Bone marrow (tissue), 2 donors: Measurements from ENCODE around the gene GRK1.
A peak's percentile ranks its signal among the peaks of the same experiment; 100 is the strongest.
"Not testable (repeated sequence)": the region's sequence is repeated elsewhere in the genome, so short reads cannot be mapped to it uniquely, and the experiment has no call there.

Experiments used
- DNase-seq, 2 donors: peaks; one replicate each; lab custom pipeline; 2025; lab: John Stamatoyannopoulos, UW

The GRK1 gene

GRCh38 chr13:113665597-113666328 lies 1.3 kb upstream of the GRK1 start:
- no peak for DNase-seq

GRCh38 chr13:113666329-113666670 lies 719 bp upstream of the GRK1 start:
- DNase-seq = no peak

- DNase-seq = no peak
Measured at GRCh38 chr13:113667771-113668490, 912 bp downstream of the GRK1 start.

- DNase-seq = no peak
Measured at GRCh38 chr13:113668491-113668971, 1.5 kb downstream of the GRK1 start.

- no peak for DNase-seq
Measured at GRCh38 chr13:113669231-113669754, 2.3 kb downstream of the GRK1 start.

GRCh38 chr13:113669755-113670341 lies 2.8 kb downstream of the GRK1 start:
- no peak for DNase-seq

GRCh38 chr13:113670541-113670940 lies 3.5 kb downstream of the GRK1 start:
- no peak for DNase-seq

GRCh38 chr13:113671066-113672001 lies 4.3 kb downstream of the GRK1 start:
- DNase-seq = no peak

GRCh38 chr13:113672002-113672651 lies 5.1 kb downstream of the GRK1 start:
- no peak for DNase-seq

- DNase-seq = no peak
Measured at GRCh38 chr13:113722921-113723320, 55.9 kb downstream of the GRK1 start.

GRCh38 chr13:113723410-113724015 lies 56.5 kb downstream of the GRK1 start:
- no peak for DNase-seq

GRCh38 chr13:113724016-113724758 lies 57.2 kb downstream of the GRK1 start:
- no peak for DNase-seq

- DNase-seq = peak in 1 of 2 donors; percentile 47
Measured at GRCh38 chr13:113724780-113725315, 57.8 kb downstream of the GRK1 start.

GRCh38 chr13:113725329-113726105 lies 58.5 kb downstream of the GRK1 start:
- DNase-seq = not testable (repeated sequence)

GRCh38 chr13:113726106-113726821 lies 59.2 kb downstream of the GRK1 start:
- DNase-seq = not testable (repeated sequence)

- no peak for DNase-seq
Measured at GRCh38 chr13:113726961-113727411, 60.0 kb downstream of the GRK1 start.

- no peak for DNase-seq
Measured at GRCh38 chr13:113728571-113729054, 61.6 kb downstream of the GRK1 start.
